Peyer's patch (tissue), 4 donors: ENCODE data around the gene PTPN14.

ENCODE experiments used
- CTCF ChIP-seq, 6 experiments: fragments of 450-650 bp in 4 of 6; fragments of 200-600 bp in 2 of 6; sonication (generic) in 1 of 6; IDR thresholded peaks; one replicate each; pipeline ENCODE4 v1.5.1; 2017 to 2019; ENCODE audit warnings: antibody characterized with exemption in 6 of 6, mild to moderate bottlenecking in 3 of 6, moderate library complexity in 1 of 6
- POLR2A ChIP-seq, 2 donors: fragments of 450-650 bp; IDR thresholded peaks; one replicate each; pipeline ENCODE4 v1.5.1; 2017; ENCODE audit warnings: antibody characterized with exemption in 2 of 2, mild to moderate bottlenecking in 2 of 2, moderate library complexity in 2 of 2

GRCh38 chr1:214532070-214532469 is 19.3 kb downstream of the PTPN14 start:
- TF ChIP-seq CTCF (IDR thresholded peaks at IDR 0.05) (no peak), POLR2A (IDR thresholded peaks at IDR 0.05) (no peak)
